Upper lobe of left lung (tissue), 6 donors: ENCODE measurements around the gene HSPB1. TPM values are rescaled to one million over a fixed set of nuclear protein-coding genes. Genes with fewer than 3 reads are reported as not detected.

Experiments
- ATAC-seq, 2 donors: fragments of 200-7000 bp; cut with Tn5 transposase; one replicate each; pipeline ENCODE4 v1.9.1; 2022; ENCODE audit warnings: mild to moderate bottlenecking in 2 of 2, moderate library complexity in 2 of 2; ENCODE audit not compliant: low FRiP score in 2 of 2
- DNase-seq, 2 donors: peaks; one replicate each; pipeline ENCODE4 v3.0.0-alpha.2; 2019 to 2020
- H3K27ac ChIP-seq, 4 donors: fragments of 200-600 bp; sonication (generic); one replicate each; pipeline ENCODE4 v1.5.1; 2016 to 2019
- H3K27me3 ChIP-seq, 4 donors: fragments of 200-600 bp; sonication (generic); one replicate each; pipeline ENCODE4 v1.5.1; 2017 to 2019
- H3K36me3 ChIP-seq, 4 donors: fragments of 200-600 bp; sonication (generic); one replicate each; pipeline ENCODE4 v1.5.1; 2016 to 2019
- H3K4me1 ChIP-seq, 4 donors: fragments of 200-600 bp; sonication (generic); one replicate each; pipeline ENCODE4 v1.5.1; 2018 to 2019
- H3K4me3 ChIP-seq, 4 donors: fragments of 200-600 bp; sonication (generic); one replicate each; pipeline ENCODE4 v1.5.1; 2017 to 2019; ENCODE audit warnings: mild to moderate bottlenecking in 2 of 4, moderate library complexity in 1 of 4
- H3K9me3 ChIP-seq, 4 donors: fragments of 200-600 bp; sonication (generic); one replicate each; pipeline ENCODE4 v1.5.1; 2018 to 2019
- CTCF ChIP-seq, 6 experiments: fragments of 450-650 bp in 4 of 6; fragments of 200-600 bp in 2 of 6; sonication (generic) in 2 of 6; IDR thresholded peaks; one replicate each; pipeline ENCODE4 v1.5.1; 2016 to 2019; ENCODE audit warnings: antibody characterized with exemption in 6 of 6
- EP300 ChIP-seq, 4 donors: sonication (generic); formaldehyde crosslinking; IDR thresholded peaks; one replicate each; pipeline ENCODE4 v1.5.1; 2017; ENCODE audit warnings: antibody characterized with exemption in 4 of 4, control low read depth in 2 of 4
- POLR2A ChIP-seq, 4 donors: fragments of 450-650 bp; IDR thresholded peaks; one replicate each; pipeline ENCODE4 v1.5.1; 2016 to 2017; ENCODE audit warnings: antibody characterized with exemption in 4 of 4, mild to moderate bottlenecking in 2 of 4
- POLR2AphosphoS5 ChIP-seq, 2 donors: sonication (generic); formaldehyde crosslinking; IDR thresholded peaks; one replicate each; pipeline ENCODE4 v1.5.1; 2017; ENCODE audit warnings: antibody characterized with exemption in 2 of 2
- WGBS, 2 donors: methylation state at CpG; one replicate each; pipeline ENCODE4 v1.1.5; 2017 to 2018; 5-methylcytosine and 5-hydroxymethylcytosine counted together
- total RNA-seq, 6 donors: library from RNA; depleted of rRNA in 4 of 6; stranded (reverse); fragments of >200 nt in 4 of 6; gene quantifications; one replicate each; pipeline versions ENCODE4 v1.1.0 to v1.2.1, GENCODE V29; 2016 to 2021
- donor health status: DM: no; HTN: no; CAD: no; lungs with moderate emphysema.
- donor health status: DM: no; HTN: yes; CAD: no; lungs with severe emphysema.

The HSPB1 gene
- total RNA-seq, 6 donors from 2014 or later, result 164 to 703 (median 300) TPM

- TF ChIP-seq EP300 (IDR thresholded peaks at IDR 0.05) (no peak), POLR2AphosphoS5 (IDR thresholded peaks at IDR 0.05) (no peak), POLR2A (IDR thresholded peaks at IDR 0.05) (no peak)
- WGBS, 2 donors, result 63 to 68% methylated on average over 9 of the region's 9 CpGs
- DNase-seq (peak in 1 of 2 donors; percentile 51), ATAC-seq (no peak)
- H3K9me3 ChIP-seq, result no peaks in the 10 kb centered on the region
- H3K27ac ChIP-seq, result peak overlapping the region in 1 of 4 donors; percentile 13
- H3K4me1 ChIP-seq, result peaks cover 15 to 60% (median 44%) of the 10 kb centered on the region in 4 donors
- no peaks in the 10 kb centered on the region for H3K27me3 ChIP-seq
- H3K36me3 ChIP-seq, result peaks cover 0 to 17% (median 2%) of the 10 kb centered on the region in 4 donors
- H3K4me3 ChIP-seq, result no peak overlapping the region
These were observed 36.0 kb downstream of the HSPB1 start for GRCh38 chr7:76338298-76339084.

GRCh38 chr7:76340617-76341131 is 38.2 kb downstream of the HSPB1 start:
- Histone ChIP-seq H3K36me3 (peaks cover 0 to 37% (median 16%) of the 10 kb centered on the region in 4 donors), H3K27me3 (no peaks in the 10 kb centered on the region), H3K9me3 (no peaks in the 10 kb centered on the region), H3K4me3 (no peak overlapping the region), H3K27ac (peak overlapping the region in 2 of 4 donors; percentile 36 to 69), H3K4me1 (peaks cover 12 to 58% (median 34%) of the 10 kb centered on the region in 4 donors)
- peak in 1 of 2 donors; percentile 48 for ATAC-seq
- DNase-seq, result no peak
- 84 to 90% methylated on average over 2 to 3 of the region's 3 CpGs for WGBS, 2 donors
- TF ChIP-seq POLR2A (IDR thresholded peaks at IDR 0.05), result no peak
- no peak for TF ChIP-seq EP300 (IDR thresholded peaks at IDR 0.05)
- TF ChIP-seq POLR2AphosphoS5 (IDR thresholded peaks at IDR 0.05), result no peak
- TF ChIP-seq CTCF (IDR thresholded peaks at IDR 0.05), result no peak

GRCh38 chr7:76342222-76342621 is 39.7 kb downstream of the HSPB1 start:
- Histone ChIP-seq H3K4me1 (peaks cover 22 to 70% (median 48%) of the 10 kb centered on the region in 4 donors), H3K4me3 (no peak overlapping the region), H3K9me3 (no peaks in the 10 kb centered on the region), H3K36me3 (peaks cover 0 to 47% (median 23%) of the 10 kb centered on the region in 4 donors), H3K27ac (peak overlapping the region in 1 of 4 donors; percentile 33), H3K27me3 (no peaks in the 10 kb centered on the region)
- DNase-seq (no peak), ATAC-seq (no peak)
- WGBS, 2 donors, result 54 to 63% methylated on average over 5 of the region's 5 CpGs
- no peak for TF ChIP-seq CTCF (IDR thresholded peaks at IDR 0.05)
- TF ChIP-seq POLR2AphosphoS5 (IDR thresholded peaks at IDR 0.05), result no peak
- no peak for TF ChIP-seq POLR2A (IDR thresholded peaks at IDR 0.05)
- TF ChIP-seq EP300 (IDR thresholded peaks at IDR 0.05), result no peak

DNA sequence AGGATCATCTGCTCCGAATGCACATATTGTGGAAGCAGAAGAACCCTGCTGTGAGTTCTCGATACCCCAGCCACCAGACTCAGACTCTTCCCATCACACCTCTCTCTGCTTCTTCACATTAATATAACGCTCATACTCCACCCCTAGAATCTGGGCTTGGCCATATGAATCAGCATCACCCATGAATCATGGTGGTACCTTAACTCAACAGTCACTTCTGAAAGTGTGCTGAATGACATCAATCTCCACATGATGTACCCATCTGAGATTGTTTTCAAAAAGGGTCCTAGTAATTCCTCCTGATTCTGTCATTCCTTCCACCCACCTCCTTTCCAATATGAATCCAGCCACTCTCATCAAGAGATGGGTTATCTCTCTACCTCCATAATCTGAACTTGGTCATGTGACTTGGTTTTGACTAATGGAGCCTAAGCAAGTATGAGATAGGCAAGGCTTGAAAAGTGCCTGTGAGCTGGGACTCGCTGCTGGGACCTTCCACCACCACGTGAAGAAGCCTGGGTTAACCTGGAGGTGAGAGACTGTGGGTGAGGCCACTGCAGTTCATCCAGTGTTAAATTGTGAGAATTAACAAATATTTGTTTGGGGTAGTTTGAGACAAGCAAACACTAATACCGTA is 40.9 kb downstream of the HSPB1 start:
- H3K27ac ChIP-seq, result no peak overlapping the region
- H3K36me3 ChIP-seq, result peaks cover 0 to 55% (median 23%) of the 10 kb centered on the region in 4 donors
- H3K27me3 ChIP-seq, result no peaks in the 10 kb centered on the region
- WGBS, 2 donors, result 91 to 93% methylated on average over 6 of the region's 6 CpGs
- H3K4me1 ChIP-seq, result peaks cover 23 to 71% (median 44%) of the 10 kb centered on the region in 4 donors
- H3K4me3 ChIP-seq, result no peak overlapping the region
- ATAC-seq, result no peak
- no peak for DNase-seq
- no peaks in the 10 kb centered on the region for H3K9me3 ChIP-seq
- TF ChIP-seq EP300 (IDR thresholded peaks at IDR 0.05) (no peak), POLR2AphosphoS5 (IDR thresholded peaks at IDR 0.05) (no peak), POLR2A (IDR thresholded peaks at IDR 0.05) (no peak), CTCF (IDR thresholded peaks at IDR 0.05) (no peak)

GRCh38 chr7:76343931-76344321 is 41.5 kb downstream of the HSPB1 start:
- H3K27ac ChIP-seq, result no peak overlapping the region
- WGBS, 2 donors, result 96 to 97% methylated on average over 5 to 6 of the region's 6 CpGs
- ATAC-seq (no peak), DNase-seq (no peak)
- H3K27me3 ChIP-seq, result no peaks in the 10 kb centered on the region
- H3K36me3 ChIP-seq, result peaks cover 4 to 60% (median 23%) of the 10 kb centered on the region in 4 donors
- no peak overlapping the region for H3K4me3 ChIP-seq
- peaks cover 23 to 66% (median 43%) of the 10 kb centered on the region in 4 donors for H3K4me1 ChIP-seq
- no peaks in the 10 kb centered on the region for H3K9me3 ChIP-seq
- TF ChIP-seq POLR2AphosphoS5 (IDR thresholded peaks at IDR 0.05) (no peak), POLR2A (IDR thresholded peaks at IDR 0.05) (no peak), EP300 (IDR thresholded peaks at IDR 0.05) (no peak), CTCF (IDR thresholded peaks at IDR 0.05) (no peak)
